Astrocyte (in vitro differentiated cells and primary cell): ENCODE measurements around the gene VGLL2. TPM values are rescaled to one million over a fixed set of nuclear protein-coding genes. Genes with fewer than 3 reads are reported as not detected.
A peak's percentile ranks its signal among the peaks of the same experiment; 100 is the strongest.

Experiments used
- DNase-seq: peaks from one replicate; pipeline ENCODE4 v3.0.0-alpha.2; 2010; ENCODE audit warnings: low read depth
- FAIRE-seq: peaks from 2 replicates; lab custom pipeline; 2011; peaks lifted over from hg19 to GRCh38; lab: Jason Lieb, UNC
- H2AFZ ChIP-seq: 2 replicates; pipeline ENCODE4 v1.6.0; 2012; ENCODE audit warnings: low read depth, low read length, inconsistent platforms
- H3K27ac ChIP-seq: 2 replicates; pipeline ENCODE4 v1.5.1; 2011; ENCODE audit warnings: low read depth, low read length, inconsistent platforms
- H3K27me3 ChIP-seq: 2 replicates; pipeline ENCODE4 v1.6.0; 2011; ENCODE audit warnings: low read length, inconsistent platforms; ENCODE audit not compliant: insufficient read depth
- H3K36me3 ChIP-seq: 2 replicates; pipeline ENCODE4 v1.5.1; 2011; ENCODE audit warnings: low read length, inconsistent platforms; ENCODE audit not compliant: insufficient read depth
- H3K4me1 ChIP-seq: 2 replicates; pipeline ENCODE4 v1.5.1; 2011; ENCODE audit warnings: low read length, inconsistent platforms; ENCODE audit not compliant: insufficient read depth
- H3K4me2 ChIP-seq: 2 replicates; pipeline ENCODE4 v1.6.0; 2012; ENCODE audit warnings: low read length, inconsistent platforms
- H3K4me3 ChIP-seq: 2 replicates; pipeline ENCODE4 v1.5.1; 2011; ENCODE audit warnings: low read depth, mild to moderate bottlenecking, low read length, inconsistent platforms; ENCODE audit not compliant: insufficient read depth
- H3K79me2 ChIP-seq: 2 replicates; pipeline ENCODE4 v1.6.0; 2012; ENCODE audit warnings: mild to moderate bottlenecking, low read length, inconsistent platforms; ENCODE audit not compliant: insufficient read depth
- H3K9ac ChIP-seq: 2 replicates; pipeline ENCODE4 v1.6.0; 2012; ENCODE audit warnings: mild to moderate bottlenecking, low read length, inconsistent platforms
- H3K9me3 ChIP-seq: 2 replicates; pipeline ENCODE4 v1.5.1; 2012; ENCODE audit warnings: low read depth, mild to moderate bottlenecking, low read length, inconsistent platforms; ENCODE audit not compliant: insufficient read depth
- H4K20me1 ChIP-seq: 2 replicates; pipeline ENCODE4 v1.6.0; 2012; ENCODE audit warnings: low read length, inconsistent platforms; ENCODE audit not compliant: insufficient read depth
- H3K27ac Mint-ChIP-seq: one replicate; pipeline ENCODE4 v1.8.0; 2021; ENCODE audit warnings: mild to moderate bottlenecking, mixed read lengths; ENCODE audit not compliant: unreplicated experiment
- H3K27me3 Mint-ChIP-seq: one replicate; pipeline ENCODE4 v1.8.0; 2021; ENCODE audit warnings: low read depth, mixed read lengths; ENCODE audit not compliant: unreplicated experiment
- H3K36me3 Mint-ChIP-seq: one replicate; pipeline ENCODE4 v1.8.0; 2021; ENCODE audit warnings: low read depth, mixed read lengths; ENCODE audit not compliant: unreplicated experiment
- H3K4me1 Mint-ChIP-seq: one replicate; pipeline ENCODE4 v1.8.0; 2021; ENCODE audit warnings: low read depth, mixed read lengths; ENCODE audit not compliant: unreplicated experiment
- H3K4me3 Mint-ChIP-seq: one replicate; pipeline ENCODE4 v1.8.0; 2021; ENCODE audit warnings: mild to moderate bottlenecking, moderate library complexity, mixed read lengths; ENCODE audit not compliant: unreplicated experiment
- H3K9me3 Mint-ChIP-seq: one replicate; pipeline ENCODE4 v1.8.0; 2021; ENCODE audit warnings: mild to moderate bottlenecking, mixed read lengths; ENCODE audit not compliant: unreplicated experiment
- EZH2 ChIP-seq: IDR thresholded peaks from 2 replicates; pipeline ENCODE4 v1.6.1; 2012; ENCODE audit warnings: mild to moderate bottlenecking, low read length, inconsistent platforms; ENCODE audit not compliant: insufficient read depth
- total RNA-seq: library from RNA; stranded (reverse); gene quantifications from 2 replicates; pipeline ENCODE4 v1.2.1, GENCODE V29; 2021
- TF ChIP-seq, protein P1 (sequence below): IDR thresholded peaks from 2 replicates; pipeline ENCODE4 v1.5.1; 2011; ENCODE audit warnings: low read depth, mild to moderate bottlenecking, inconsistent platforms, low read length, moderate library complexity; ENCODE audit not compliant: insufficient read depth

VGLL2 gene
- total RNA-seq, 1 donor from 2014 or later = 1.7 TPM

DNA sequence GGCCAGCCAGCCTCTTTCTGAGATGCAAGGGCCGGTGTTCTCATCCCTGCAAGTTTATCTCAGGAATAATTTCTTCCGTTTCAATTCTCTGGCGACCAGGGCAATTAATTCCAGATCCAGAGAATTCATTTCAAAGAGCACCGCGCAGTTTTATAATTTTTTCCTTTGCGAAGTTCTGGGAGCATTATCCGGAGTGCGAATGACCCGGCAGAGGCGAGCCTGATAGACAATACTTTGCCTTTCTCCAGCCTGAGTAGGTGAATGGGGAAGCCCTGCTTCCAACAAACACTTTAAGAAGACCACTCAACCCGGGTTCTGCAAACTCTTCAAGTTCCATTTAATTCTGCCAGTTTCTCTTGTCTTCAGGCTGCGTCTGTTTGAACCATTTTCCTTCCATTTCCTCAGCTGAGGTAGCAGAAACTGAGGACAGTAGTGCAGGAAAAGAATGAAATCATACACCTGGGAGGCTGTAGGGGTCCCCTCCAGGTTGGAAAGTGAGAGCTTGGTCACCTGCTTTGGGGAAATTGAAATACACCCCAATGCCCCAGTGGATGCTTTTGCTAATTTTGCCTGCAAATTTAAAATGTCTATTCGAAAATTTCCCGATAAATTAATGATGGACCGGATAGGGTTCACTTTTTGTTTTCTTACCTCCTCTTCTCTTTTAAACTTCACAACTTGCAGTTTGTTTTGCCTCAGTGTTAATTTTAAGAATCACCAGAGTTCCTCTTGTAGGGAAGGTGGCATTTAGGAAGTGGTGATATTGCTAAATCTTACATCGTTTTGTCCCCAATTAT is 1.1 kb downstream of the VGLL2 start:
- Histone ChIP-seq H3K79me2 (no peaks in the 10 kb centered on the region), H3K4me3 (peak overlapping the region; percentile 37), H3K27ac (no peak overlapping the region), H3K4me1 (peaks cover 11% of the 10 kb centered on the region), H3K27me3 (peaks cover 96% of the 10 kb centered on the region), H3K4me2 (peak overlapping the region; percentile 83), H4K20me1 (peaks cover 3% of the 10 kb centered on the region), H2AFZ (no peak overlapping the region), H3K36me3 (no peaks in the 10 kb centered on the region), H3K9me3 (no peaks in the 10 kb centered on the region), H3K9ac (no peak overlapping the region)
- Mint-ChIP-seq H3K27ac (no peak overlapping the region), H3K27me3 (peaks cover 88% of the 10 kb centered on the region), H3K9me3 (peaks cover 4% of the 10 kb centered on the region), H3K4me1 (no peaks in the 10 kb centered on the region), H3K36me3 (peaks cover 2% of the 10 kb centered on the region), H3K4me3 (peak overlapping the region; percentile 85)
- DNase-seq = no peak
- no peak for FAIRE-seq
- TF ChIP-seq, protein P1, sequence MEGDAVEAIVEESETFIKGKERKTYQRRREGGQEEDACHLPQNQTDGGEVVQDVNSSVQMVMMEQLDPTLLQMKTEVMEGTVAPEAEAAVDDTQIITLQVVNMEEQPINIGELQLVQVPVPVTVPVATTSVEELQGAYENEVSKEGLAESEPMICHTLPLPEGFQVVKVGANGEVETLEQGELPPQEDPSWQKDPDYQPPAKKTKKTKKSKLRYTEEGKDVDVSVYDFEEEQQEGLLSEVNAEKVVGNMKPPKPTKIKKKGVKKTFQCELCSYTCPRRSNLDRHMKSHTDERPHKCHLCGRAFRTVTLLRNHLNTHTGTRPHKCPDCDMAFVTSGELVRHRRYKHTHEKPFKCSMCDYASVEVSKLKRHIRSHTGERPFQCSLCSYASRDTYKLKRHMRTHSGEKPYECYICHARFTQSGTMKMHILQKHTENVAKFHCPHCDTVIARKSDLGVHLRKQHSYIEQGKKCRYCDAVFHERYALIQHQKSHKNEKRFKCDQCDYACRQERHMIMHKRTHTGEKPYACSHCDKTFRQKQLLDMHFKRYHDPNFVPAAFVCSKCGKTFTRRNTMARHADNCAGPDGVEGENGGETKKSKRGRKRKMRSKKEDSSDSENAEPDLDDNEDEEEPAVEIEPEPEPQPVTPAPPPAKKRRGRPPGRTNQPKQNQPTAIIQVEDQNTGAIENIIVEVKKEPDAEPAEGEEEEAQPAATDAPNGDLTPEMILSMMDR = no peak
- TF ChIP-seq EZH2 = no peak

DNA sequence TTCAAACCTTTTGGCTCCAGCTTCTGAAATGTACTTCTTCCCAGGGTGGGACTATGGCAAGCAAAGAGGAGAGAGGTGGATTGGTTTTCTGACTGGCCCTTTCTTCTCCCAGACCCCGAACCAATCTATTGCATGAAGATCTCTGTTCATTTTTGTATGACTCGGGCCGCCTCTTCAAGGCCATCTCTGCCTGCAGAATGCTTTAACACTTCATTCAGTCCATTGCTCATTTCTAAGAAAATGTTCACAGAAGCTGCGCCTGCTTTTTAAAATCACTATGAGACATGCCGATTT is 1.6 kb downstream of the VGLL2 start:
- H3K4me3 Mint-ChIP-seq = peak overlapping the region; percentile 85
- Histone ChIP-seq H3K79me2 (no peaks in the 10 kb centered on the region), H3K36me3 (no peaks in the 10 kb centered on the region), H4K20me1 (peaks cover 3% of the 10 kb centered on the region), H3K9ac (no peak overlapping the region), H3K4me2 (no peak overlapping the region), H3K4me1 (peaks cover 11% of the 10 kb centered on the region), H3K27me3 (peaks cover 96% of the 10 kb centered on the region), H2AFZ (no peak overlapping the region), H3K9me3 (no peaks in the 10 kb centered on the region), H3K27ac (no peak overlapping the region), H3K4me3 (no peak overlapping the region)
- H3K27ac Mint-ChIP-seq = no peak overlapping the region
- H3K9me3 Mint-ChIP-seq = peaks cover 4% of the 10 kb centered on the region
- H3K36me3 Mint-ChIP-seq = peaks cover 2% of the 10 kb centered on the region
- H3K27me3 Mint-ChIP-seq = peaks cover 86% of the 10 kb centered on the region
- H3K4me1 Mint-ChIP-seq = peaks cover under 1% of the 10 kb centered on the region
- no peak for TF ChIP-seq EZH2
- TF ChIP-seq, protein P1 = no peak
- DNase-seq (no peak), FAIRE-seq (no peak)
